WERI-Rb-1 (cell line): ENCODE measurements around the gene USP36.

Source experiments
- DNase-seq: peaks from one replicate; pipeline ENCODE4 v3.0.0-alpha.2; 2020
- H3K27ac ChIP-seq: fragments of 250-450 bp; sonication (Bioruptor Pico); 2 replicates; pipeline ENCODE4 v1.5.1; 2020; ENCODE audit warnings: mild to moderate bottlenecking, moderate library complexity
- H3K27me3 ChIP-seq: fragments of 250-450 bp; sonication (Bioruptor Pico); 2 replicates; pipeline ENCODE4 v1.5.1; 2021; ENCODE audit warnings: mild to moderate bottlenecking, low read depth, moderate library complexity; ENCODE audit not compliant: insufficient read depth, severe bottlenecking
- H3K36me3 ChIP-seq: fragments of 250-450 bp; sonication (Bioruptor Pico); 2 replicates; pipeline ENCODE4 v1.5.1; 2020; ENCODE audit warnings: mild to moderate bottlenecking, moderate library complexity
- H3K4me3 ChIP-seq: 2 replicates; pipeline ENCODE4 v1.5.1; 2011; ENCODE audit warnings: low read depth, mild to moderate bottlenecking, control low read depth, low read length
- H3K9me3 ChIP-seq: fragments of 250-450 bp; sonication (Bioruptor Pico); 2 replicates; pipeline ENCODE4 v1.5.1; 2021; ENCODE audit warnings: mild to moderate bottlenecking, moderate library complexity; ENCODE audit not compliant: severe bottlenecking
- CTCF ChIP-seq: IDR thresholded peaks from 2 replicates; pipeline ENCODE4 v1.5.1; 2011; ENCODE audit warnings: low read depth, mild to moderate bottlenecking, control low read depth, inconsistent platforms, low read length

Gene USP36

GRCh38 chr17:78855561-78856165 lies 15.0 kb upstream of the USP36 start:
- no peaks in the 10 kb centered on the region for H3K27me3 ChIP-seq
- peaks cover 30% of the 10 kb centered on the region for H3K36me3 ChIP-seq
- no peak for TF ChIP-seq CTCF
- no peak overlapping the region for H3K4me3 ChIP-seq
- DNase-seq: no peak
- H3K9me3 ChIP-seq: no peaks in the 10 kb centered on the region
- H3K27ac ChIP-seq: peak overlapping the region; percentile 75

DNA sequence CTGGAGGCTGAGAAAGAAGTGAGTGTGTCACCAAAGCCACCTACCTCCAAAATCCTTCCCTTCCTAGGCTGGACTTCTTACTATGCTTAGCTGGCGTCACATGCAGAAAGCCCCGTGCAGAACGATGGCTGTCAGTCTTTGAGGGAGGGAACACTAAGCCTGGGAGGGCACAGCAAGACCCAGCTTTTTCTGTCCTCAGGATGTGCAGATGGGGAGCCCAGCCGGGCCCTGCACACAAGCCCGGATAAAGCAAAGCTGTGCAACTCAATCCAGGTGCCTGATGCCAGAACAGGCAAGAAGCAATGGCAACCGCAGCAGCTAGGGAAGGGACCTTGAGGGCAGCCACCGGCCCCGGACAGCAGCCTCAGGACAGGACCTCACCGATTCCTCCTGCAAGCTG lies 13.9 kb upstream of the USP36 start:
- no peak for TF ChIP-seq CTCF
- H3K27me3 ChIP-seq: no peaks in the 10 kb centered on the region
- peak overlapping the region; percentile 47 for H3K27ac ChIP-seq
- no peak overlapping the region for H3K4me3 ChIP-seq
- no peaks in the 10 kb centered on the region for H3K9me3 ChIP-seq
- peak; percentile 80 for DNase-seq
- H3K36me3 ChIP-seq: peaks cover 30% of the 10 kb centered on the region

GRCh38 chr17:78853926-78854394 lies 13.3 kb upstream of the USP36 start:
- TF ChIP-seq CTCF: no peak
- H3K36me3 ChIP-seq: peaks cover 30% of the 10 kb centered on the region
- H3K27me3 ChIP-seq: no peaks in the 10 kb centered on the region
- no peak for DNase-seq
- H3K4me3 ChIP-seq: no peak overlapping the region
- peak overlapping the region; percentile 47 for H3K27ac ChIP-seq
- no peaks in the 10 kb centered on the region for H3K9me3 ChIP-seq

GRCh38 chr17:78852709-78853121 lies 12.1 kb upstream of the USP36 start:
- Histone ChIP-seq H3K36me3 (peaks cover 30% of the 10 kb centered on the region), H3K9me3 (no peaks in the 10 kb centered on the region), H3K27ac (no peak overlapping the region), H3K27me3 (no peaks in the 10 kb centered on the region), H3K4me3 (no peak overlapping the region)
- TF ChIP-seq CTCF: peak; percentile 53
- DNase-seq: peak; percentile 53

- Histone ChIP-seq H3K27ac (no peak overlapping the region), H3K4me3 (no peak overlapping the region), H3K9me3 (no peaks in the 10 kb centered on the region), H3K36me3 (peaks cover 9% of the 10 kb centered on the region), H3K27me3 (no peaks in the 10 kb centered on the region)
- DNase-seq: no peak
- no peak for TF ChIP-seq CTCF
Observed at GRCh38 chr17:78849026-78849425, 8.4 kb upstream of the USP36 start.

DNA sequence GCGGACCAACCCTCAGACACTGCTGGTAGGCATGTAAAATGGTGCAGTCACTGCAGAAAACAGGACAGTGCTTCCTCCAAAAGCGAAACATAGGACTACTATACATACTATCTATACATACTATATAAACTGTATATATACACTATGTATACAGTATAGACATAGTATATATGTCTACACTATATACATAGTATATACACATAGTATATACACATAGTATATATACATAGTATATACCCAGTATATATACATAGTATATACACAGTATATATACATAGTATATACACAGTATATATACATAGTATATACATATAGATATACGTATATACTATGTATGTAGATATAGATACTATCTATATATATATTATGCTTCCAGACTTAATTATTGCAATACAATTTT lies 6.4 kb upstream of the USP36 start:
- TF ChIP-seq CTCF: no peak
- Histone ChIP-seq H3K9me3 (no peaks in the 10 kb centered on the region), H3K27ac (no peak overlapping the region), H3K27me3 (no peaks in the 10 kb centered on the region), H3K36me3 (no peaks in the 10 kb centered on the region), H3K4me3 (no peak overlapping the region)
- DNase-seq: no peak
